Left cardiac atrium (tissue), 4 donors: Measurements from ENCODE around the gene PHACTR1. TPM values are rescaled to one million over a fixed set of nuclear protein-coding genes. Genes with fewer than 3 reads are reported as not detected.

Experiments used
- ATAC-seq, 2 donors: fragments of 200-7000 bp; cut with Tn5 transposase; one replicate each; pipeline ENCODE4 v1.9.1; 2020; ENCODE audit warnings: mild to moderate bottlenecking in 2 of 2, moderate library complexity in 2 of 2
- DNase-seq: peaks from one replicate; pipeline ENCODE4 v3.0.0-alpha.2; 2020
- intact Hi-C, 2 donors: fragments of 100-400 bp; cut with DNase I; formaldehyde crosslinking; loops; one replicate each; pipeline versions ENCODE4 v1.14.1 to v1.15.1; 2022 to 2023
- total RNA-seq, 2 donors: library from RNA; stranded (reverse); fragmentation: NEBNext Ultra II Directional; extraction: Animal tissue kit (Norgen Biotek cat#: 25700); gene quantifications; one replicate each; pipeline ENCODE4 v1.2.1, GENCODE V29; 2021
- donor health status: DM: no; HTN: yes; CAD: no.
- donor health status: DM: no; HTN: yes; CAD: no; lungs with severe emphysema.
- donor health status: DM: yes; HTN: yes; CAD: no.
- donor health status: Dilated cardiomyopathy.

The PHACTR1 gene
- total RNA-seq, 2 donors from 2014 or later: 12.2 to 16.0 TPM

- ATAC-seq (no peak), DNase-seq (no peak)
- intact Hi-C loops: no loop called here
Measured at GRCh38 chr6:13001927-13002326, 285.4 kb downstream of the PHACTR1 start.

GRCh38 chr6:13004601-13005000 lies 288.0 kb downstream of the PHACTR1 start:
- intact Hi-C loops: no loop called here
- DNase-seq (no peak), ATAC-seq (no peak)

- DNase-seq: no peak
- no peak for ATAC-seq
- intact Hi-C loops: loop anchor here in 1 of 2 donors (5.0 kb wide), 1 partner anchor 39 kb away; no protein-coding TSS in a partner anchor
Measured at GRCh38 chr6:13005994-13006393, 289.4 kb downstream of the PHACTR1 start.

GRCh38 chr6:13006578-13007300 lies 290.2 kb downstream of the PHACTR1 start:
- DNase-seq (no peak), ATAC-seq (peak in 1 of 2 donors; percentile 89)
- intact Hi-C loops: loop anchor here in 1 of 2 donors (5.0 kb wide), 1 partner anchor 39 kb away; no protein-coding TSS in a partner anchor

GRCh38 chr6:13007744-13008143 lies 291.2 kb downstream of the PHACTR1 start:
- ATAC-seq: no peak
- intact Hi-C loops: loop anchor here in 1 of 2 donors (5.0 kb wide), 1 partner anchor 40 kb away; no protein-coding TSS in a partner anchor
- no peak for DNase-seq

GRCh38 chr6:13009031-13009430 lies 292.5 kb downstream of the PHACTR1 start:
- DNase-seq (no peak), ATAC-seq (no peak)
- intact Hi-C loops: loop anchor here in 1 of 2 donors (5.0 kb wide), 1 partner anchor 42 kb away; no protein-coding TSS in a partner anchor

- ATAC-seq (no peak), DNase-seq (no peak)
- intact Hi-C loops: loop anchor here in 1 of 2 donors (5.0 kb wide), 1 partner anchor 42 kb away; no protein-coding TSS in a partner anchor
Measured at GRCh38 chr6:13009461-13009860, 292.9 kb downstream of the PHACTR1 start.

- intact Hi-C loops: no loop called here
- no peak for ATAC-seq
- DNase-seq: no peak
Measured at GRCh38 chr6:13011612-13012146, 295.1 kb downstream of the PHACTR1 start.

GRCh38 chr6:13012296-13012695 lies 295.7 kb downstream of the PHACTR1 start:
- intact Hi-C loops: no loop called here
- no peak for ATAC-seq
- DNase-seq: no peak

GRCh38 chr6:13012977-13013680 lies 296.6 kb downstream of the PHACTR1 start:
- DNase-seq (peak; percentile 65), ATAC-seq (peak; percentile 16 to 43)
- intact Hi-C loops: no loop called here

GRCh38 chr6:13013681-13014503 lies 297.3 kb downstream of the PHACTR1 start:
- DNase-seq (no peak), ATAC-seq (peak; percentile 49 to 58)
- intact Hi-C loops: no loop called here

- intact Hi-C loops: no loop called here
- ATAC-seq (peak; percentile 46 to 56), DNase-seq (peak; percentile 25)
Measured at GRCh38 chr6:13014504-13015378, 298.2 kb downstream of the PHACTR1 start.

GRCh38 chr6:13015379-13015681 lies 298.8 kb downstream of the PHACTR1 start:
- intact Hi-C loops: no loop called here
- ATAC-seq: no peak

GRCh38 chr6:13024616-13025015 lies 308.0 kb downstream of the PHACTR1 start:
- intact Hi-C loops: no loop called here
- no peak for ATAC-seq
- DNase-seq: no peak

More at GRCh38 chr6:13015379-13015681, 298.8 kb downstream of the PHACTR1 start:
- no peak for DNase-seq

GRCh38 chr6:13025893-13026499 lies 309.4 kb downstream of the PHACTR1 start:
- no peak for DNase-seq
- intact Hi-C loops: no loop called here
- no peak for ATAC-seq

GRCh38 chr6:13026557-13026956 lies 310.0 kb downstream of the PHACTR1 start:
- no peak for DNase-seq
- intact Hi-C loops: no loop called here
- ATAC-seq: peak in 1 of 2 donors; percentile 52

- intact Hi-C loops: no loop called here
- ATAC-seq: peak in 1 of 2 donors; percentile 29
Measured at GRCh38 chr6:13027207-13027606, 310.6 kb downstream of the PHACTR1 start.

GRCh38 chr6:13030396-13030795 lies 313.8 kb downstream of the PHACTR1 start:
- intact Hi-C loops: no loop called here
- ATAC-seq (no peak), DNase-seq (no peak)

More at GRCh38 chr6:13027207-13027606, 310.6 kb downstream of the PHACTR1 start:
- DNase-seq: no peak
